Measurements from ENCODE around the gene ARHGAP24. TPM values are rescaled to one million over a fixed set of nuclear protein-coding genes. Genes with fewer than 3 reads are reported as not detected.

The ARHGAP24 gene
- total and polyA plus RNA-seq, 8 donors = 10.5 to 34.7 (median 17.1) TPM

GRCh38 chr4:85669992-85670548, 195.1 kb downstream of the ARHGAP24 start:
- FAIRE-seq (no peak), DNase-seq (no peak), ATAC-seq (peak; percentile 48 to 68 (median 54))
- no peak for TF ChIP-seq CTCF (IDR thresholded peaks at IDR 0.05)
- Histone ChIP-seq H3K4me3 (no peak overlapping the region), H3K36me3 (no peaks in the 10 kb centered on the region), H3K27ac (no peak overlapping the region), H3K27me3 (no peaks in the 10 kb centered on the region), H3K9me3 (no peaks in the 10 kb centered on the region), H3K4me1 (peaks cover 0 to 8% (median 4%) of the 10 kb centered on the region in 3 donors)
- intact Hi-C loops (cut with DNase I) = no loop called here
- WGBS, 2 donors = 13 to 15% methylated on average over 3 of the region's 3 CpGs

- no peak overlapping the region for H3K4me3 ChIP-seq
- FAIRE-seq (no peak), ATAC-seq (no peak), DNase-seq (no peak)
- H3K27me3 ChIP-seq = no peaks in the 10 kb centered on the region
- TF ChIP-seq CTCF (IDR thresholded peaks at IDR 0.05) = no peak
- 94% methylated on average over 2 of the region's 2 CpGs for WGBS, 2 donors
- H3K9me3 ChIP-seq = no peaks in the 10 kb centered on the region
- H3K4me1 ChIP-seq = peaks cover 0 to 8% (median 4%) of the 10 kb centered on the region in 3 donors
- intact Hi-C loops (cut with DNase I) = no loop called here
- no peak overlapping the region for H3K27ac ChIP-seq
- H3K36me3 ChIP-seq = no peaks in the 10 kb centered on the region
These were observed 196.2 kb downstream of the ARHGAP24 start for GRCh38 chr4:85671120-85671519.

- Histone ChIP-seq H3K36me3 (no peaks in the 10 kb centered on the region), H3K9me3 (no peaks in the 10 kb centered on the region), H3K27me3 (no peaks in the 10 kb centered on the region), H3K27ac (peak overlapping the region in 2 of 4 donors; percentile 1 to 23), H3K4me1 (peaks cover 0 to 8% (median 4%) of the 10 kb centered on the region in 3 donors), H3K4me3 (no peak overlapping the region)
- no peak for TF ChIP-seq CTCF (IDR thresholded peaks at IDR 0.05)
- WGBS, 2 donors = 88% methylated on average over 3 of the region's 3 CpGs
- DNase-seq (no peak), FAIRE-seq (no peak), ATAC-seq (peak in 2 of 4 donors; percentile 20 to 33)
- intact Hi-C loops (cut with DNase I) = no loop called here
These were observed 197.2 kb downstream of the ARHGAP24 start for GRCh38 chr4:85672116-85672515.

- Histone ChIP-seq H3K4me1 (peaks cover 0 to 8% (median 4%) of the 10 kb centered on the region in 3 donors), H3K9me3 (no peaks in the 10 kb centered on the region), H3K27me3 (no peaks in the 10 kb centered on the region), H3K36me3 (no peaks in the 10 kb centered on the region), H3K27ac (no peak overlapping the region), H3K4me3 (no peak overlapping the region)
- intact Hi-C loops (cut with DNase I) = no loop called here
- TF ChIP-seq CTCF (IDR thresholded peaks at IDR 0.05) = no peak
- no peak for DNase-seq
- peak in 1 of 4 donors; percentile 35 for ATAC-seq
- FAIRE-seq = no peak
- WGBS, 2 donors = 82 to 85% methylated on average over 3 of the region's 3 CpGs
These were observed 198.0 kb downstream of the ARHGAP24 start for GRCh38 chr4:85672959-85673358.

- TF ChIP-seq CTCF (IDR thresholded peaks at IDR 0.05) = no peak
- intact Hi-C loops (cut with DNase I) = no loop called here
- H3K27ac ChIP-seq = no peak overlapping the region
- H3K36me3 ChIP-seq = no peaks in the 10 kb centered on the region
- FAIRE-seq (no peak), ATAC-seq (no peak), DNase-seq (no peak)
- no peaks in the 10 kb centered on the region for H3K27me3 ChIP-seq
- H3K9me3 ChIP-seq = no peaks in the 10 kb centered on the region
- WGBS, 2 donors = 93 to 96% methylated on average over 2 of the region's 2 CpGs
- peaks cover 0 to 8% (median 4%) of the 10 kb centered on the region in 3 donors for H3K4me1 ChIP-seq
- H3K4me3 ChIP-seq = no peak overlapping the region
These were observed 198.6 kb downstream of the ARHGAP24 start for GRCh38 chr4:85673540-85673939.
